HCT116 (cell line): ENCODE measurements around the gene PEX26. TPM values are rescaled to one million over a fixed set of nuclear protein-coding genes. Genes with fewer than 3 reads are reported as not detected.
"Not testable (repeated sequence)": the region's sequence is repeated elsewhere in the genome, so short reads cannot be mapped to it uniquely, and the experiment has no call there.

Experiments
- ATAC-seq: fragments of 200-7000 bp; cut with Tn5 transposase; 2 replicates; pipeline ENCODE4 v1.9.1; 2020; ENCODE audit warnings: mild to moderate bottlenecking, moderate library complexity
- BruUV-seq: library from RNA; stranded (reverse); fragments of 400-500 nt; replicated peaks from 2 replicates; lab custom pipeline; 2021; lab: Mats Ljungman, UMichigan
- CTCF ChIA-PET: fragments of 300-600 bp; sonication (Branson Sonifier 250); formaldehyde crosslinking; loops from one replicate; lab custom pipeline; 2021; ENCODE audit warnings: antibody characterized with exemption; lab: Charles Lee
- POLR2A ChIA-PET: fragments of 300-600, 350-600 bp; sonication (Branson Sonifier 250); formaldehyde crosslinking; loops from one replicate; lab custom pipeline; 2021; ENCODE audit warnings: antibody characterized with exemption; lab: Charles Lee
- RAD21 ChIA-PET, 2 experiments: fragments of 300-600 bp; sonication (Branson Sonifier 250); formaldehyde crosslinking; loops; one replicate each; lab custom pipeline; 2023; ENCODE audit warnings: low total read pairs in 2 of 2; ENCODE audit not compliant: uncharacterized antibody in 2 of 2, unreplicated experiment in 2 of 2, low non-redundant PET in 1 of 2; lab: Charles Lee
- DNase-seq: peaks from one replicate; pipeline ENCODE4 v3.0.0-alpha.2; 2010; ENCODE audit warnings: low read depth, low spot score
- H2AFZ ChIP-seq: fragments of 200-600 bp; shearing (Covaris generic), sonication (generic); 2 replicates; pipeline ENCODE4 v1.6.1; 2017; ENCODE audit warnings: low read depth, mixed run types, mixed read lengths, antibody characterized with exemption, low read length; ENCODE audit not compliant: poor library complexity, severe bottlenecking
- H3K27ac ChIP-seq: 2 replicates; pipeline ENCODE4 v1.5.1; 2012; ENCODE audit warnings: low read depth, low read length
- H3K27me3 ChIP-seq: fragments of 200-600 bp; sonication (generic); 2 replicates; pipeline ENCODE4 v1.6.1; 2016; ENCODE audit warnings: mixed run types, low read length, mixed read lengths; ENCODE audit not compliant: insufficient read depth
- H3K36me3 ChIP-seq, 2 experiments: fragments of 200-500 bp in 1 of 2; fragments of 200-600 bp in 1 of 2; sonication (Bioruptor generic) in 1 of 2; sonication (generic) in 1 of 2; 2 replicates each; pipeline versions ENCODE4 v1.5.1 to v1.6.1; 2014 to 2016; ENCODE audit warnings: low read length in 2 of 2, inconsistent platforms in 1 of 2, mixed read lengths in 1 of 2, mixed run types in 1 of 2; ENCODE audit not compliant: insufficient read depth in 2 of 2, control insufficient read depth in 1 of 2
- H3K4me1 ChIP-seq, 2 experiments: fragments of 200-600 bp in 1 of 2; sonication (generic) in 1 of 2; 2 replicates each; pipeline versions ENCODE4 v1.5.1 to v1.6.1; 2012 to 2017; ENCODE audit warnings: low read length in 2 of 2, inconsistent platforms in 1 of 2, mild to moderate bottlenecking in 1 of 2, mixed read lengths in 1 of 2, mixed run types in 1 of 2, moderate library complexity in 1 of 2; ENCODE audit not compliant: insufficient read depth in 2 of 2, control insufficient read depth in 1 of 2
- H3K4me2 ChIP-seq: fragments of 200-600 bp; sonication (generic); 2 replicates; pipeline ENCODE4 v1.6.1; 2017; ENCODE audit warnings: mixed run types, low read length, mixed read lengths
- H3K4me3 ChIP-seq, 2 experiments: fragments of 200-600 bp in 1 of 2; sonication (generic) in 1 of 2; replicated peaks in 1 of 2; 2 replicates each; pipeline ENCODE4 v1.5.1; 2011 to 2016; ENCODE audit warnings: low read length in 2 of 2, control low read depth in 1 of 2, low read depth in 1 of 2, mild to moderate bottlenecking in 1 of 2, mixed read lengths in 1 of 2, mixed run types in 1 of 2
- H3K79me2 ChIP-seq: fragments of 200-600 bp; sonication (generic); 2 replicates; pipeline ENCODE4 v1.6.1; 2017; ENCODE audit warnings: mild to moderate bottlenecking, mixed run types, low read length, moderate library complexity, mixed read lengths; ENCODE audit not compliant: insufficient read depth
- H3K9ac ChIP-seq: fragments of 200-600 bp; sonication (generic); 2 replicates; pipeline ENCODE4 v1.6.1; 2016; ENCODE audit warnings: low read length, mixed read lengths
- H3K9me2 ChIP-seq: fragments of 200-600 bp; sonication (generic), shearing (Covaris generic); 2 replicates; pipeline ENCODE4 v1.6.1; 2017; ENCODE audit warnings: mixed run types, mild to moderate bottlenecking, moderate library complexity; ENCODE audit not compliant: insufficient read depth
- H3K9me3 ChIP-seq, 2 experiments: fragments of 200-500 bp in 1 of 2; fragments of 200-600 bp in 1 of 2; sonication (Bioruptor generic) in 1 of 2; sonication (generic) in 1 of 2; 2 replicates each; pipeline ENCODE4 v1.6.1; 2014 to 2017; ENCODE audit warnings: low read length in 2 of 2, mixed read lengths in 2 of 2, inconsistent platforms in 1 of 2, low read depth in 1 of 2, mild to moderate bottlenecking in 1 of 2, mixed run types in 1 of 2, moderate library complexity in 1 of 2; ENCODE audit not compliant: control insufficient read depth in 1 of 2, insufficient read depth in 1 of 2
- H4K20me1 ChIP-seq: fragments of 200-600 bp; sonication (generic), shearing (Covaris generic); 2 replicates; pipeline ENCODE4 v1.6.1; 2017; ENCODE audit warnings: mixed run types, mild to moderate bottlenecking, moderate library complexity; ENCODE audit not compliant: insufficient read depth
- CBX3 ChIP-seq: IDR thresholded peaks from 2 replicates; pipeline ENCODE4 v1.6.1; 2012; ENCODE audit warnings: low read depth
- ELF1 ChIP-seq: IDR thresholded peaks from 2 replicates; pipeline ENCODE4 v1.6.1; 2012; ENCODE audit warnings: low read depth, borderline replicate concordance
- EZH2phosphoT487 ChIP-seq: fragments of 200-600 bp; IDR thresholded peaks from 2 replicates; pipeline ENCODE4 v1.6.1; 2018; ENCODE audit warnings: antibody characterized with exemption, borderline replicate concordance
- FOSL1 ChIP-seq: IDR thresholded peaks from 2 replicates; pipeline ENCODE4 v1.6.1; 2012; ENCODE audit warnings: low read depth
- MAX ChIP-seq: IDR thresholded peaks from 2 replicates; pipeline ENCODE4 v1.6.1; 2012
- POLR2A ChIP-seq: IDR thresholded peaks from 2 replicates; pipeline ENCODE4 v1.7.0; 2011; ENCODE audit warnings: borderline replicate concordance; ENCODE audit not compliant: insufficient read depth, insufficient read length; ENCODE audit errors: extremely low read depth
- POLR2AphosphoS5 ChIP-seq: IDR thresholded peaks from 2 replicates; pipeline ENCODE4 v1.6.1; 2011; ENCODE audit warnings: mild to moderate bottlenecking, low read depth, low read length, moderate library complexity
- TCF7L2 ChIP-seq: IDR thresholded peaks from 2 replicates; pipeline ENCODE4 v1.7.0; 2011; ENCODE audit warnings: borderline replicate concordance, inconsistent platforms; ENCODE audit not compliant: insufficient read depth, insufficient read length; ENCODE audit errors: extremely low read depth
- YY1 ChIP-seq: IDR thresholded peaks from 2 replicates; pipeline ENCODE4 v1.6.1; 2011; ENCODE audit warnings: low read length, low read depth, moderate library complexity, mild to moderate bottlenecking; ENCODE audit not compliant: insufficient replicate concordance; ENCODE audit errors: extremely low read depth
- ZBTB33 ChIP-seq: IDR thresholded peaks from 2 replicates; pipeline ENCODE4 v1.6.1; 2011; ENCODE audit warnings: mild to moderate bottlenecking, low read length, moderate library complexity; ENCODE audit not compliant: insufficient replicate concordance; ENCODE audit errors: extremely low read depth
- ZFX ChIP-seq: fragments of 450-650 bp; IDR thresholded peaks from 2 replicates; pipeline ENCODE4 v1.6.1; 2017
- ZNF274 ChIP-seq: fragments of 200-500 bp; sonication (Bioruptor generic); IDR thresholded peaks from 2 replicates; pipeline ENCODE4 v1.6.1; 2014; ENCODE audit warnings: mild to moderate bottlenecking, low read depth, low read length, inconsistent platforms
- intact Hi-C: fragments of 100-400 bp; cut with micrococcal nuclease; formaldehyde crosslinking; loops from 2 replicates; pipeline ENCODE4 v1.10.0; 2022
- total RNA-seq: library from RNA; stranded (reverse); gene quantifications from one replicate; pipeline ENCODE4 v1.2.1, GENCODE V29; 2021; ENCODE audit not compliant: unreplicated experiment

Gene PEX26
- total RNA-seq, 1 experiment from 2014 or later = 26.4 TPM

DNA sequence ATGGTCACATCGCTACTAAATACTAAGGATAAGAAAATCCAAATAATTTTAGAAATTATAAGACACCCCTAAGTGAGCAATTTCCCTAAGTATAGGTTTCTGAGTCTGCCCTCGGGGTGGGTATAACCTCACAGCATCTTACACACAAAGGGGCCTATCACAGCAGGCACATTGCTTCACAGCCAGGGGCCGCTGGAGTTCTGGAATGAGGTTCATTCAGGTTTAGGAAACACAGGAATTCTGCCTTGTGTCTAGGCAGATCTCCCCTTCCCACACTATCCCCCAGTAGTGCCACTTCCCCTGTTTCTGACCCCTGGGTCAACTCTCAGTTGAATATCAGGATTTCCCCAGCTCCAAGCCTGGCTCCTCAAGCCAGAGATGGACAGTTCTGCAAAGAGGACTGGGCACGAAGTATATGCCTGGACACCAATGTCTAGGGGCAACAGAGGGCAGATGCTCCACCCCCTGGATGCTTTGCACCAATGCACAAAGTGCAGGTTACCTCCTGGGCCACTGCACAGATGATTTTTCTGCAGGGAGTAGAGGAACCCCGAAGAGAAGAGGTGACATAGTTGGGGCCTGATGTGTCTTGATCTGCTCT, 44.3 kb downstream of the PEX26 start:
- Histone ChIP-seq H3K9me3 (no peaks in the 10 kb centered on the region), H3K4me3 (no peak overlapping the region), H3K79me2 (no peaks in the 10 kb centered on the region), H2AFZ (no peak overlapping the region), H3K9ac (no peak overlapping the region), H3K4me2 (no peak overlapping the region), H3K4me1 (no peaks in the 10 kb centered on the region), H3K27me3 (no peaks in the 10 kb centered on the region), H3K27ac (no peak overlapping the region), H3K36me3 (no peaks in the 10 kb centered on the region), H4K20me1 (no peaks in the 10 kb centered on the region), H3K9me2 (no peaks in the 10 kb centered on the region)
- RAD21 ChIA-PET = no interaction called here
- POLR2A ChIA-PET = no interaction called here
- no peak for ATAC-seq
- no peak for TF ChIP-seq ZBTB33
- TF ChIP-seq CBX3 = no peak
- TF ChIP-seq MAX = no peak
- TF ChIP-seq ELF1 = no peak
- no peak for TF ChIP-seq YY1
- no peak for TF ChIP-seq EZH2phosphoT487
- no peak for TF ChIP-seq POLR2AphosphoS5
- TF ChIP-seq POLR2A = no peak
- no peak for TF ChIP-seq FOSL1
- no peak for TF ChIP-seq ZFX
- TF ChIP-seq TCF7L2 = no peak
- TF ChIP-seq ZNF274 = no peak
- DNase-seq = no peak
- intact Hi-C loops = no loop called here
- BruUV-seq = no TSS peak
- CTCF ChIA-PET = no interaction called here

GRCh38 chr22:18123476-18124025, 45.8 kb downstream of the PEX26 start:
- H4K20me1 ChIP-seq, RAD21 ChIA-PET, H3K9me3 ChIP-seq, H2AFZ ChIP-seq, H3K27me3 ChIP-seq, intact Hi-C loops, POLR2A ChIA-PET, DNase-seq, H3K27ac ChIP-seq, H3K9ac ChIP-seq, H3K4me3 ChIP-seq, H3K9me2 ChIP-seq, CTCF ChIA-PET, BruUV-seq, H3K4me1 ChIP-seq, ATAC-seq, H3K79me2 ChIP-seq, H3K36me3 ChIP-seq, H3K4me2 ChIP-seq: not testable (repeated sequence)
